Mesendoderm (in vitro differentiated cells): ENCODE data around the gene ABO.
"Not testable (repeated sequence)": the region's sequence is repeated elsewhere in the genome, so short reads cannot be mapped to it uniquely, and the experiment has no call there.

ENCODE experiments used
- DNase-seq: peaks from one replicate; pipeline ENCODE4 v3.0.0; 2013
- H2AK5ac ChIP-seq: 2 replicates; pipeline ENCODE4 v1.6.1; 2013; ENCODE audit warnings: low read length, inconsistent platforms
- H2BK120ac ChIP-seq: 2 replicates; pipeline ENCODE4 v1.6.1; 2013; ENCODE audit warnings: low read depth, mild to moderate bottlenecking, low read length, moderate library complexity, mixed read lengths
- H2BK15ac ChIP-seq: replicated peaks from 2 replicates; pipeline ENCODE4 v1.6.1; 2013; ENCODE audit warnings: low read depth, mild to moderate bottlenecking, moderate library complexity
- H2BK5ac ChIP-seq: 2 replicates; pipeline ENCODE4 v1.6.1; 2013; ENCODE audit warnings: low read length, inconsistent platforms
- H3K18ac ChIP-seq: 2 replicates; pipeline ENCODE4 v1.6.1; 2013; ENCODE audit warnings: mild to moderate bottlenecking, low read length, mixed read lengths
- H3K23ac ChIP-seq: one replicate; pipeline ENCODE4 v1.6.1; 2013; ENCODE audit warnings: low read length
- H3K27ac ChIP-seq: 2 replicates; pipeline ENCODE4 v1.5.1; 2013; ENCODE audit warnings: low read depth, mild to moderate bottlenecking, inconsistent platforms, low read length, moderate library complexity
- H3K27me3 ChIP-seq: 2 replicates; pipeline ENCODE4 v1.6.1; 2013; ENCODE audit warnings: low read length, control low read depth, mild to moderate bottlenecking, inconsistent platforms; ENCODE audit not compliant: insufficient read depth, poor library complexity
- H3K36me3 ChIP-seq: 2 replicates; pipeline ENCODE4 v1.6.1; 2013; ENCODE audit warnings: low read length, inconsistent platforms; ENCODE audit not compliant: control insufficient read depth, insufficient read depth
- H3K4ac ChIP-seq: one replicate; pipeline ENCODE4 v1.6.1; 2013; ENCODE audit warnings: low read depth, mild to moderate bottlenecking, low read length, moderate library complexity
- H3K4me1 ChIP-seq: 2 replicates; pipeline ENCODE4 v1.6.1; 2013; ENCODE audit warnings: low read depth, low read length, inconsistent platforms; ENCODE audit not compliant: control insufficient read depth
- H3K4me2 ChIP-seq: 2 replicates; pipeline ENCODE4 v1.6.1; 2013; ENCODE audit warnings: low read length
- H3K4me3 ChIP-seq: 2 replicates; pipeline ENCODE4 v1.5.1; 2013; ENCODE audit warnings: mild to moderate bottlenecking, low read length
- H3K56ac ChIP-seq: one replicate; pipeline ENCODE4 v1.6.1; 2013; ENCODE audit warnings: low read length
- H3K79me1 ChIP-seq: 2 replicates; pipeline ENCODE4 v1.6.1; 2013; ENCODE audit warnings: low read length, inconsistent platforms
- H3K79me2 ChIP-seq: 2 replicates; pipeline ENCODE4 v1.6.1; 2013; ENCODE audit warnings: mild to moderate bottlenecking, low read length; ENCODE audit not compliant: control insufficient read depth, insufficient read depth
- H3K9ac ChIP-seq: 2 replicates; pipeline ENCODE4 v1.6.1; 2013; ENCODE audit warnings: low read length, inconsistent platforms
- H4K5ac ChIP-seq: one replicate; pipeline ENCODE4 v1.6.1; 2013; ENCODE audit warnings: low read length
- H4K8ac ChIP-seq: one replicate; pipeline ENCODE4 v1.6.1; 2013; ENCODE audit warnings: low read depth, mild to moderate bottlenecking, control low read depth, low read length, moderate library complexity
- WGBS: extraction: QIAGEN DNeasy Blood & Tissue Kit; methylation state at CpG from one replicate; pipeline ENCODE4 v1.1.7; 2013; ENCODE audit warnings: low lambda C conversion rate, missing lambda C conversion rate; ENCODE audit not compliant: insufficient coverage; ENCODE audit errors: extremely low coverage; 5-methylcytosine and 5-hydroxymethylcytosine counted together

Gene ABO

DNA sequence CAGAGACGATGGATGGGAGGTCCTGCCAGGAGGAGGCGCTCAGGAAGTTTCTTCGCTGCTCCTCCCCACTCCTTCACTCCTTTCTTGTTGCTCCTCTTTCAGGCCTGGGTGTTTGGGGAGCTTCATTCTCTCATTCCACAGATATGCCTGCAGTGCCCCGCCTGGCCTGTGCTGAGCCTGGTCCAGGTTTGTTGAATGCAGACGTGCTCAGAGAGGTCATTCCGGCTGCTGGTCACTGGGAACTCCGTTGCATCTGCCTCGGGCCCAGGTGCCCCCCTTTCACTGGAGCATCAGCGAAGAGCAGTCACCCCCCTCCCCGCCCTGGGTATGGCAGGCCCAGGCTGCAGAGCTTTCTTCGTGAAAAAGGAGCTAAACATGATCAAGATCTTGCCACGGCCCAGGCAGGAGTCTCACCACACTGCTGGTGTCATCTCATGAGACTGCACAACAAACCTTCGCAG lies 45.5 kb upstream of the ABO start:
- no peak overlapping the region for H3K9ac ChIP-seq
- no peak overlapping the region for H4K8ac ChIP-seq
- no peak overlapping the region for H3K56ac ChIP-seq
- no peaks in the 10 kb centered on the region for H3K27me3 ChIP-seq
- no peaks in the 10 kb centered on the region for H3K4me1 ChIP-seq
- peak; percentile 44 for DNase-seq
- no peak overlapping the region for H2AK5ac ChIP-seq
- H3K4me2 ChIP-seq, result no peak overlapping the region
- H3K18ac ChIP-seq, result no peak overlapping the region
- H3K79me1 ChIP-seq, result no peaks in the 10 kb centered on the region
- H3K36me3 ChIP-seq, result no peaks in the 10 kb centered on the region
- no peak overlapping the region for H3K27ac ChIP-seq
- no peak overlapping the region for H2BK5ac ChIP-seq
- no peak overlapping the region for H4K5ac ChIP-seq
- WGBS, result no CpG with 5 or more reads among the region's 13 CpGs
- no peak overlapping the region for H2BK120ac ChIP-seq
- H3K4ac ChIP-seq, result no peak overlapping the region
- no peak overlapping the region for H2BK15ac ChIP-seq
- no peaks in the 10 kb centered on the region for H3K79me2 ChIP-seq
- no peak overlapping the region for H3K23ac ChIP-seq
- no peak overlapping the region for H3K4me3 ChIP-seq

- H2BK120ac ChIP-seq, H3K56ac ChIP-seq, H4K8ac ChIP-seq, H2BK15ac ChIP-seq, DNase-seq, H3K4me3 ChIP-seq, H4K5ac ChIP-seq, H2BK5ac ChIP-seq, H3K18ac ChIP-seq, H3K4me1 ChIP-seq, H3K79me2 ChIP-seq, H3K4me2 ChIP-seq, H3K9ac ChIP-seq, H3K4ac ChIP-seq, H3K27me3 ChIP-seq, H3K27ac ChIP-seq, H3K23ac ChIP-seq, H3K36me3 ChIP-seq, H3K79me1 ChIP-seq, H2AK5ac ChIP-seq: not testable (repeated sequence)
- WGBS, result no CpG with 5 or more reads among the region's 13 CpGs
Measured at GRCh38 chr9:133317551-133317950, 42.5 kb upstream of the ABO start.

DNA sequence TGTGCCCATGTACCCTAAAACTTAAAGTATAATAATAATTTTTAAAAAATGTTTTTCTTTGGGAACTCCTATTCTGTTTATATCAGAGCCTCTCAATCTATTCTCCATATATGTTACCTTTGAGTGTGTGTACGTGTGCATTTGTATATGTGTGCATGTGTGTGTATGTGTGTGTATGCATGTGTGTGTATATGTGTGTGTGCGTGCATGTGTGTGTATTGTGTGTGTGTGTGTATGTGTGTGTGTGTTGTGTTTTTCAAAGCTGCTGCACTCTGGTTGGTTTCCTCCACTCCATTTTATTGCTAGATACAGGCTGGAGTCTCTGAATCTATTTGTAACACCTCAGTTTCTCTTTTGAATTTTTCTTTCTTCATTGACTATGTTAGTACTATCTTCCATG lies 41.0 kb upstream of the ABO start:
- Histone ChIP-seq H2BK120ac (no peak overlapping the region), H3K36me3 (no peaks in the 10 kb centered on the region), H3K4ac (no peak overlapping the region), H3K18ac (no peak overlapping the region), H3K9ac (no peak overlapping the region), H3K56ac (no peak overlapping the region), H4K5ac (no peak overlapping the region), H3K4me3 (no peak overlapping the region), H2AK5ac (no peak overlapping the region), H3K4me1 (no peaks in the 10 kb centered on the region), H3K27me3 (no peaks in the 10 kb centered on the region), H3K4me2 (no peak overlapping the region), H3K79me1 (no peaks in the 10 kb centered on the region), H3K27ac (no peak overlapping the region), H4K8ac (no peak overlapping the region), H2BK5ac (no peak overlapping the region), H3K23ac (no peak overlapping the region), H2BK15ac (no peak overlapping the region), H3K79me2 (no peaks in the 10 kb centered on the region)
- WGBS, result no CpG with 5 or more reads among the region's 2 CpGs
- no peak for DNase-seq

DNA sequence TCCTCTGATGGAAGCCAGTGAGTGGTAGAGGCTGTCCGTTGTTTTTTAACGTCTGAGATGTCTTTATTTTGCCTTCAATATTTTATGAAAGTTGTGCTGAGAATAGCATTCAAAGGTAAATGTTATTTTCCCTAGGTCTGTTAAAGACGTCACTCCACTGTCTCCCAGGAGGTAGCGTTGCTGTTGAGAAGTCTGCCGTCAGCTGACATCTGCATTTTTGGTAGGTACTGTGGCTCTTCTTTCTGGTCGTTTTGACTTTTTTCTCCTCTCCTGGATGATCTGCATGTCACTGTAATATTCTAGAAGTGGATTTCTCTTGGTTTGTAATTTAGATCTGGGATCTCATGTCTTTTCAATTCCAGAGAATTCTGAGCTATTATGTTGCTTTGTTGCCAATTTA lies 34.6 kb upstream of the ABO start:
- Histone ChIP-seq H3K4me1 (no peaks in the 10 kb centered on the region), H3K4me2 (no peak overlapping the region), H4K5ac (no peak overlapping the region), H3K9ac (no peak overlapping the region), H4K8ac (no peak overlapping the region), H2AK5ac (no peak overlapping the region), H2BK120ac (no peak overlapping the region), H3K36me3 (no peaks in the 10 kb centered on the region), H3K56ac (no peak overlapping the region), H2BK5ac (no peak overlapping the region), H3K4ac (no peak overlapping the region), H2BK15ac (no peak overlapping the region), H3K79me1 (no peaks in the 10 kb centered on the region), H3K23ac (no peak overlapping the region), H3K79me2 (no peaks in the 10 kb centered on the region), H3K4me3 (no peak overlapping the region), H3K27ac (no peak overlapping the region), H3K27me3 (no peaks in the 10 kb centered on the region), H3K18ac (no peak overlapping the region)
- DNase-seq, result no peak
- no CpG with 5 or more reads among the region's 6 CpGs for WGBS

- Histone ChIP-seq H3K4ac (no peak overlapping the region), H3K36me3 (no peaks in the 10 kb centered on the region), H3K18ac (no peak overlapping the region), H3K4me2 (no peak overlapping the region), H2AK5ac (no peak overlapping the region), H3K27me3 (no peaks in the 10 kb centered on the region), H3K23ac (no peak overlapping the region), H2BK15ac (no peak overlapping the region), H2BK120ac (no peak overlapping the region), H4K8ac (no peak overlapping the region), H3K56ac (no peak overlapping the region), H3K4me1 (no peaks in the 10 kb centered on the region), H3K9ac (no peak overlapping the region), H3K79me1 (no peaks in the 10 kb centered on the region), H3K27ac (no peak overlapping the region), H2BK5ac (no peak overlapping the region), H3K79me2 (no peaks in the 10 kb centered on the region), H4K5ac (no peak overlapping the region), H3K4me3 (no peak overlapping the region)
- WGBS, result no CpG with 5 or more reads among the region's 16 CpGs
- no peak for DNase-seq
Measured at GRCh38 chr9:133307301-133307700, 32.3 kb upstream of the ABO start.
